Hepatocyte (in vitro differentiated cells): ENCODE measurements around the gene KRTAP5-4.

Source experiments
- CTCF ChIP-seq: fragments of 200-600 bp; sonication (generic); IDR thresholded peaks from 2 replicates; pipeline ENCODE4 v1.5.1; 2016; ENCODE audit warnings: antibody characterized with exemption, mild to moderate bottlenecking; ENCODE audit not compliant: poor library complexity
- EZH2 ChIP-seq: fragments of 200-600 bp; sonication (generic); IDR thresholded peaks from 2 replicates; pipeline ENCODE4 v1.6.1; 2016; ENCODE audit warnings: antibody characterized with exemption, mild to moderate bottlenecking, borderline replicate concordance
- EZH2phosphoT487 ChIP-seq: fragments of 200-600 bp; sonication (generic); IDR thresholded peaks from one replicate; pipeline ENCODE4 v1.6.1; 2018; ENCODE audit warnings: antibody characterized with exemption, mild to moderate bottlenecking, low read depth, moderate library complexity; ENCODE audit not compliant: unreplicated experiment, severe bottlenecking

DNA sequence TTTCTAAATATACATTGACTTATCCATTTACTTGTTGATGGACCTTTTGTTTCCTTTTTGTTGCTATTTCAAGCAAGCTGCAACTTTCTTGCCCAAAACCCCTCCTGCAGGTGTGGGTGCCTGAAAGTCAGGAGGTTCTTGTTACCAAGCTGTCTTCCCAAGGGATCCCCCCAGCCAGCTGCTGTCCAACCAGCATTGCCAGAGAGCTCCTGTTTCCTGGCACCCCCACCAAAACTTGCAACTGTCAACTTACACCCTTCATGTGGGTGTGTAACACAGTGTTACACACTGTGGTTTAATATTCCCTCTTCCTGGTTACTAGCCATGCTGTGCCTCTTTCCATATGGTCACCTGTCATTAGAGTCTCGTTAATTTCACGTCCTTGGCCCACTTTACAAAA lies 35.2 kb downstream of the KRTAP5-4 start:
- TF ChIP-seq CTCF (no peak), EZH2 (no peak), EZH2phosphoT487 (no peak)
